Fibroblast of pulmonary artery (primary cell): ENCODE measurements around the gene URB2.
A peak's percentile ranks its signal among the peaks of the same experiment; 100 is the strongest.

ENCODE experiments used
- DNase-seq: peaks from one replicate; pipeline ENCODE4 v3.0.0-alpha.2; 2010; ENCODE audit warnings: low read depth
- H3K4me3 ChIP-seq: replicated peaks from 2 replicates; pipeline ENCODE4 v1.5.1; 2011; ENCODE audit warnings: low read depth, mild to moderate bottlenecking, control low read depth, low read length, moderate library complexity
- TF ChIP-seq, protein P1 (sequence below): IDR thresholded peaks from 2 replicates; pipeline ENCODE4 v1.5.1; 2011; ENCODE audit warnings: mild to moderate bottlenecking, control low read depth, low read length, inconsistent platforms; ENCODE audit errors: missing control alignments

The URB2 gene

DNA sequence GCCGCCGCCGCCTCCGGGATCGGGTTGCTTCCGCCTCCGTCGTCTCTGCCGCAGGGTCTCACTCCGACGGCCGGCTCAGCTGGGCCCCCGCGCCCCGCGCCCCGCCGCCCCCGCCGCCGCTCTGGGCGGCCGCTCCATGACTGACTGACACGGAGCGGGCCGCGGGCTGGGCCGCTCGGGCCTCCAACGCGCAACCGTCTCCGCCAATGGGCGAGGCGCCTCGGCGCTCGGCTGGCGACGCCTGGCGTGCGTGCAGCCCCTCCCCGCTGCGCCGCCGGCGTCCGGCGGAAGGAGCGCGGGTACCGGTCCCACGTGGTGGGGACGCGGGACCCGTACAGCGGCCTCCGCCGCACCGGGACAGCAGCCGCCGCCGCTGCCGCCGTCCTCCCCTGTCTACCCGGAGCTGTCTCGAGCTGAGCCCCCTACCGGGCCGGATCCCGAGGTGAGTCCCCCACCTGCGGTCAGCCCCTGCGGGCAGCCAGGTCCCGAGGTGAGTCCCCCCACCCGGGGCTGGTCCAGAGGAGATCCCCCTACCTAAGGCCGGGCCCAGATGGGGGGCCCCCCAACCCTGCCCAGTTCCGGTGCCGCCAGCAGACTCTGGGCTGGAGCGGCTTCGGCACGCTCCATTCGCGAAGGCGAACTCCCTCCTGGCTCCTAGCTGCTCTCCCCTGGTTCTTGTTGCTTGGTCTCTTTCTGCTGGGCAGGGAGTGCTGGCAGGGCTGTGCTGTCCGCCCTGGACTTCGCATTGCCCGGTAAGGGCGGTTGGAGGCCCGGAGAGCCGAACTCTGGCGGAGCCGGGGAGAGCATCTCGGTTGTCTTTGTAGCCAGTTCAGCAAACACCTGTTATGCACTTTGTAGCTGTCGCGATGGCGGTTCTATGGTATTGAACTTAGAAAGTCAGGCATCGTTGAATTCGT, at the start of gene URB2, which contains the start of gene TAF5L:
Gene URB2 (plus strand): TSS at position 333 of the 917 bp plus-strand sequence. CDS start 1,387 bp downstream, outside the sequence.
Gene TAF5L (minus strand): TSS at position 208 of the 917 bp plus-strand sequence. CDS start 11,640 bp downstream, outside the sequence.
- TF ChIP-seq, protein P1, sequence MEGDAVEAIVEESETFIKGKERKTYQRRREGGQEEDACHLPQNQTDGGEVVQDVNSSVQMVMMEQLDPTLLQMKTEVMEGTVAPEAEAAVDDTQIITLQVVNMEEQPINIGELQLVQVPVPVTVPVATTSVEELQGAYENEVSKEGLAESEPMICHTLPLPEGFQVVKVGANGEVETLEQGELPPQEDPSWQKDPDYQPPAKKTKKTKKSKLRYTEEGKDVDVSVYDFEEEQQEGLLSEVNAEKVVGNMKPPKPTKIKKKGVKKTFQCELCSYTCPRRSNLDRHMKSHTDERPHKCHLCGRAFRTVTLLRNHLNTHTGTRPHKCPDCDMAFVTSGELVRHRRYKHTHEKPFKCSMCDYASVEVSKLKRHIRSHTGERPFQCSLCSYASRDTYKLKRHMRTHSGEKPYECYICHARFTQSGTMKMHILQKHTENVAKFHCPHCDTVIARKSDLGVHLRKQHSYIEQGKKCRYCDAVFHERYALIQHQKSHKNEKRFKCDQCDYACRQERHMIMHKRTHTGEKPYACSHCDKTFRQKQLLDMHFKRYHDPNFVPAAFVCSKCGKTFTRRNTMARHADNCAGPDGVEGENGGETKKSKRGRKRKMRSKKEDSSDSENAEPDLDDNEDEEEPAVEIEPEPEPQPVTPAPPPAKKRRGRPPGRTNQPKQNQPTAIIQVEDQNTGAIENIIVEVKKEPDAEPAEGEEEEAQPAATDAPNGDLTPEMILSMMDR = no peak
- peak; percentile 89 for DNase-seq
- H3K4me3 ChIP-seq = peak within 1 kb of the TSS; percentile 97

DNA sequence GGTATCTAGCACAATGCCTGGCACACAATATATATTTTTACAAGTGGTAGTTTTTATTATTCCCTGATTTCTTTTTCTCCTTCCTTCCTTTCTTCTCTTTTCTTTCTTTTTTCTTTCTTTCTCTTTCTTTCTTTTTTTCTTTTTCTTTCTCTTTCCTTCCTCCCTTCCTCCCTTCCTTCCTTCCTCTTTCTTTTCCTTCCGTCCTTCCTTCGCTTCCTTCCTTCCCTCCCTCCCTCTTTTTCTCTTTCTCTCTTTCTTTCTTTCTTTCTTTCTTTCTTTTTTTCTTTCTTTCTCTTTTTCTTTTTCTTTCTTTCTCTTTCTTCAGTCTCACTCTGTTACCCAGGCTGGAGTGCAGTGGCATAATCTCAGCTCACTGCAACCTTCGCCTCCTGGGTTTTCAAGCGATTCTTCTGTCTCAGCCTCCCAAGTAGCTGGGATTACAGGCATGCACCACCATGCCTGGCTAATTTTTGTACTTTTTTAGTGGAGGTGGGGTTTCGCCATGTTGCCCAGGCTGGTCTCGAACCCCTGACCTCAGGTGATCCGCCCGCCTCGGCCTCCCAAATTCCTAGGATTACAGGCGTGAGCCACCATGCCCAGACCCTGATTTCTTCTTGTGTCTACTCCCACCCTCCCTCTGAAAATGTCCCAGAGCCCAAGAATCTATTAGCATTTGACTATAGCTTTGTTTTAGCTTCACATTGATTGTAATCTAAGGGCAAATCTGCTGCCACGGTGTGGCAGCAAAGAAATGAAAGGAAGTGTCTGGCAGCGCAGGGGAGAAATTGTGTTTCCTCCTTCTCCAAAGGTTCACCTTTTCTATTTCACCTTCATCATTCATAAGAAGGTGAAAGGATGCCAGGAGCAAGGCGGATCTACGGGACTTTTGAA, 47.6 kb upstream of the URB2 start:
- H3K4me3 ChIP-seq = no peak overlapping the region
- TF ChIP-seq, protein P1 = no peak
- DNase-seq = no peak

DNA sequence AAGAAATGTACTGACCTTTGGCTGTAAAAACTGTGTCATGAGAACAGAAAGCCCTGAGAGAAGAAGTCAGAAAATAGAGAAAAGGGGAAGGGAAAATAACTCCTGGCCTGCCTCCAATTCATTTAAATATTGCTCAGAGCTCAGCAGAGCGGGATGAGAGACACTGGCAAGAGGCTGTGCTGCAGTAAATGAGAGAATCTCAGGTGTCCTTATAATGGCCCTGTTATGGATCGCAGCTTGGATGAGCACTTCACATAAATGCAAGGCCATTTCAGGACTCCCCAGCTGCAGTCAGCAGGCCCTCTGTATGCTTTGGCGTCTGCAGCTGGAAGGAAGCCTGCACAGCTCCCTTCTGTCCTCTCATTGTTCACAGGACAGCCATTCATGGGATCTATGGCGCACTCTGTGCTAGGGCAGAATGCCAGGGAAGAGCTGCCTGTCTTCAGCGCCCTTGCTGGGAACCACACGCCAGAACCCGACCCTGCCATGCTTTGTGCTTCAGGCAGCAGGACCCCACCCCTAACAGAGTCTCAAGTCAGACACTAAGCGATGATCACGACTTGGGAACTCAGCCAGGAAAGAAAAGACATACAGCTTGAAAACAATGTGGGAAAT, 46.9 kb upstream of the URB2 start:
- DNase-seq = peak; percentile 68
- peak overlapping the region; percentile 37 for H3K4me3 ChIP-seq
- TF ChIP-seq, protein P1 = no peak

DNA sequence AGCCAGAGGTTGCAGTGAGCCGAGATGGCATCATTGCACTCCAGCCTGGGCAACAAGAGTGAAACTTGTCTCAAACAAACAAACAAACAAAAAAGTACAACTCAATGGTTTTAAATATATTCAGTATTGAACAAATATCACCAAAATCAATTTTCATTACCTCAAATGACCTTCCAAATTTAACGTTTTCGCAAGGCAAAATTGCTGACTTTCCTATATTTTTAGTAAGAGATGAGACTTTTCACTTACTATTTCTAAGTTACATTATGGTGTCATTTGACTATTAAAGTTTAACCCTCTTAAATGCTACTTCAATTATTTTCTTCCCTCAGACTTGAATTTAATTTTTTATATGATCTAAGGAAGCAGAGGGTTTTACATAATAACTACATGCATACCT, 44.6 kb upstream of the URB2 start:
- no peak overlapping the region for H3K4me3 ChIP-seq
- TF ChIP-seq, protein P1 = no peak
- no peak for DNase-seq

DNA sequence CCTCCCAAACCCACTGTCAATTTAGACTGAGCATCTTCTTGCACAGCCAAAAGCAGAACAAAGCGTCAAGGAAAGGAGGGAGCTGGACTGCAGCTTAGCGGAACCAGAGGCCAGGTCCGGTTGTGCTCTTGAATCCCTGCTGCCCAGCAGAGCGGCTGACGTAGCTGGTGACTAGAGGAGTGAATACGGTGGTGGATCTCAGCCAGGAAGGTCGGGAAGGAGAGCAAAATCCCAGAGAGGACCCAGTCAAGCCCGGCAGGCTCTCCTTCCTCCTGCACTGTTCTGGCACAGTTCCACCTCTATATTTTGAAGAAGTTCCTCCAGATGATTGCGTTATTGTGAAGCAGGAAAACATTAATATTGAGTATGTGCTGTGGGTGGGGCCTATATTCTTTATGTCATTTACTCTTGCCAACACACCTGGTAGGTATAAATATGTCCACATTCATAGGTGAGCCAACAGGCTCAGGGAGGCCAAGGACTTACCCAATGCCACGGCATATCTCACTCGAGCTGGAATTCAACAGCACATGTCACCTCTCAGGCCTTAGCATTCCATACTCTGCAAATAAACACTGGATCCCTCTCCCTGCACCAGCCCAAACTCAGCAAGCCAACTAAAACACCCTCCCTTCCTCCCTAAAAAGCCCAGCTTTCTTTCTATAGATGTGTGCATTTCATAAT, 43.9 kb upstream of the URB2 start:
- DNase-seq = peak; percentile 28
- TF ChIP-seq, protein P1 = no peak
- no peak overlapping the region for H3K4me3 ChIP-seq

DNA sequence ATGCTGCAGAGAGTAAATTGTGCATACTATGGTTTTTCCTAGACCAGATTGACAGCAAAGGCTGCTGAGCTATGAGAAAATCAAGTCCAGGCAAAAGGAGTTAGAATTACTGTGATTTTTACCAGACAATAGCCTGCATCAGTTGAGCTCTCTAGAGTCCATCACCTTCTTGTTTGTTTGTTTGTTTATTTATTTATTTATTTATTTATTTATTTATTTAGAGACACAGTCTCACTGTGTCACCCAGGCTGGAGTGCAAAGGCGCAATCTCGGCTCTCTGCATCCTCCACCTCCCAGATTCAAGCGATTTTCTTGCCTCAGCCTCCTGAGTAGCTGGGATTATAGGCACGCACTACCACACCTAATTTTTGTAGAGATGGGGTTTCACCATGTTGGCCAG, 43.3 kb upstream of the URB2 start:
- no peak for DNase-seq
- TF ChIP-seq, protein P1 = no peak
- no peak overlapping the region for H3K4me3 ChIP-seq
